NCI-H1930 (cell line): ENCODE results near the gene PLCB2.

Source experiments
- DNase-seq, 2 experiments: peaks; one replicate each; lab custom pipeline; 2025; lab: John Stamatoyannopoulos, UW

Gene PLCB2

GRCh38 chr15:40323953-40324937 is 16.5 kb upstream of the PLCB2 start:
- DNase-seq: no peak

GRCh38 chr15:40323239-40323952 is 15.7 kb upstream of the PLCB2 start, which contains the start of gene INAFM2:
TSS of gene INAFM2 (plus strand) at chr15:40323692. CDS start at chr15:40324056, 364 bp downstream.
- peak; percentile 81 to 82 for DNase-seq

- no peak for DNase-seq
Measured at GRCh38 chr15:40322531-40323238, 14.9 kb upstream of the PLCB2 start.

GRCh38 chr15:40320931-40321371 is 13.2 kb upstream of the PLCB2 start:
- DNase-seq: peak; percentile 17 to 23

GRCh38 chr15:40320409-40320808 is 12.7 kb upstream of the PLCB2 start:
- DNase-seq: no peak

GRCh38 chr15:40317580-40317979 is 9.8 kb upstream of the PLCB2 start:
- no peak for DNase-seq

- DNase-seq: no peak
Measured at GRCh38 chr15:40316931-40317330, 9.2 kb upstream of the PLCB2 start.

- no peak for DNase-seq
Measured at GRCh38 chr15:40314723-40315276, 7.1 kb upstream of the PLCB2 start.

- no peak for DNase-seq
Measured at GRCh38 chr15:40313531-40314398, 6.0 kb upstream of the PLCB2 start.

- DNase-seq: no peak
Measured at GRCh38 chr15:40312370-40313158, 4.8 kb upstream of the PLCB2 start.

GRCh38 chr15:40310993-40311392 is 3.3 kb upstream of the PLCB2 start:
- no peak for DNase-seq

- DNase-seq: no peak
Measured at GRCh38 chr15:40310001-40310959, 2.5 kb upstream of the PLCB2 start.

GRCh38 chr15:40309344-40309862 is 1.7 kb upstream of the PLCB2 start:
- DNase-seq: no peak

- DNase-seq: no peak
Measured at GRCh38 chr15:40306908-40307307, 827 bp downstream of the PLCB2 start.

GRCh38 chr15:40306371-40306770 is 1.4 kb downstream of the PLCB2 start:
- no peak for DNase-seq

- no peak for DNase-seq
Measured at GRCh38 chr15:40305281-40305680, 2.5 kb downstream of the PLCB2 start.

GRCh38 chr15:40303576-40303975 is 4.2 kb downstream of the PLCB2 start:
- no peak for DNase-seq

GRCh38 chr15:40302981-40303380 is 4.8 kb downstream of the PLCB2 start:
- DNase-seq: no peak
